Putamen (tissue), 1 donor: ENCODE results near the gene EID2.

Experiments
- DNase-seq: peaks from one replicate; pipeline ENCODE4 v3.0.0-alpha.2; 2016; ENCODE audit warnings: low spot score

Gene EID2

DNA sequence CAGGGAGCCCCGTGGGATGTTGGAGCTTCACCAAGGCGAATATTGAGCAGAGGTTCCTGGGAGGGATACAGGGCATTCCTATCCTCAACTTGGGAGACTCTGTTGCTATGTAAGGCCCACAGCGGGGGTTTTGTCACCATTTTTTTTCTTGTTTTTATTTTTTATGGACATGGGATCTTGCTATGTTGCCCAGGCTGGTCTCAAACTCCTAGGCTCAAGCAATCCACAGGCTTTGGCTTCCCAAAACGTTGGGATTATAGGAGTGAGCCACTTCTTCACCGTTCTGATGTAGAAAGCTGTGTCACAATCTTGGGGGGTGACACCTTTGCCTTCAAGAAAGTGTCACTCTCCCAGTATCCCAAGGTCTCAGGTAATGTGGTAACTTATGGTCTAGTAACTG is 38.6 kb downstream of the EID2 start:
- no peak for DNase-seq

DNA sequence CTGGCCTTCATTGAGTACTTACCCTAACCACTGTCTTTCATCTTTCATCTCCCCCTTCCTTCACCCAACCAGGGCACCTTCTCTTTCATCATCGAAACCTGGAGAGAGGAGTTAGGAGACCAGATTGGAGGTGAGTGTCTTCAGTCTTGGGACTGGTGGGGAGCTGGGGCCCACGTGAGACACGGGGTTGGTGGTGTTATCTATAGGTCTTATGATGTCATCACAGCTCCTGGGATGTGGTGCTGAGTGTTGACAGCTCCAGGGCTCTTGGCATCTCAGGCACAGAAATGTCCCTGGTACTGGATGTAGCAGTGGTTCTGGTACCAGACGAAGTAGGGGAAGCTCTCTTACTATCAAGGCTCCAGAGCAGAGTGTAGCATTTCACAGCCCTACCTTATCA is 39.4 kb downstream of the EID2 start:
- DNase-seq, result no peak

GRCh38 chr19:39499932-39500331 is 40.0 kb downstream of the EID2 start:
- DNase-seq, result no peak

DNA sequence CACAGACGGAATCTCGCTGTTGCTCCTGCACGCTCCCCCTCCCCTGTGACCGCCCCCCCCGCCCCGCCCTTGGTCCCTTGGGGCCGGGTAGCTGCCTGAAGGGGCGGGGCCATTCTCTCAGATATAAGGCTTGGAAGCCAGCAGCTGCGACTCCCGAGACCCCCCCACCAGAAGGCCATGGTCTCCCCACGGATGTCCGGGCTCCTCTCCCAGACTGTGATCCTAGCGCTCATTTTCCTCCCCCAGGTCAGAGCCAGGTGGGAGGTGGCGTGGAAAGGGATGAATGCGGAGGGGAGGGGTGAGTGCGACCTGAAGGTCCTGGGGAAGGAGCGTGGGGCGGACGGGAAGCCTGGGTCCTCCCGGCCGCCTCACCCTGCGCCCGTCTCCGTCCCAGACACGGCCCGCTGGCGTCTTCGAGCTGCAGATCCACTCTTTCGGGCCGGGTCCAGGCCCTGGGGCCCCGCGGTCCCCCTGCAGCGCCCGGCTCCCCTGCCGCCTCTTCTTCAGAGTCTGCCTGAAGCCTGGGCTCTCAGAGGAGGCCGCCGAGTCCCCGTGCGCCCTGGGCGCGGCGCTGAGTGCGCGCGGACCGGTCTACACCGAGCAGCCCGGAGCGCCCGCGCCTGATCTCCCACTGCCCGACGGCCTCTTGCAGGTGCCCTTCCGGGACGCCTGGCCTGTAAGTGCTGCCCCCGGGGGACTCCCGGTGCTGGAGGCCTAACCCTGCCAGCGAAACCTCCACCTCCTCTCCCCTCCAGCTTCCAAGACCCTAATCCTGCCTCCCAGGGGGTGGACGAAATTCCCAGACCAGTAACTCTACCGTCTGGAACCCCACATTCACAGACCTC is 40.9 kb downstream of the EID2 start, which contains the start of gene DLL3:
DLL3 (plus strand) TSS at position 150 of the 845 bp plus-strand sequence; CDS start at position 178, 28 bp downstream.
- no peak for DNase-seq

GRCh38 chr19:39497996-39498797 is 41.8 kb downstream of the EID2 start:
- DNase-seq, result no peak

DNA sequence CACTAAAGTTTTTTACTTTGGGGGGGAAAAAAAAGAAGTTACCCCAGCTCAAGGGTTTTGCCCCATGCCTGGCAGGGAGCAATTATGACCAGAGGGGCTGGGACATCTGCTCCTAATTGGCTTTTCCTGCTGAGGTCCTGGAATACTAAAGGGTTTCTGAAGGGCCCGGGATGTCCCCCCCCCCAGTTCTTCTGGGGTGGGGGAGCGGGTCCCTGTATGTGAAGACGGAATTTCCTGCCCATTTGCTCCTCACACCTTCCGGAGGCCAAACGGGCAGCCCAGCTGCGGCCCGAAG is 42.3 kb downstream of the EID2 start:
- no peak for DNase-seq

- DNase-seq, result no peak
These were observed 43.9 kb downstream of the EID2 start for GRCh38 chr19:39496063-39496462.

- no peak for DNase-seq
These were observed 45.3 kb downstream of the EID2 start for GRCh38 chr19:39494661-39495060.

- DNase-seq, result no peak
These were observed 47.2 kb downstream of the EID2 start for GRCh38 chr19:39492788-39493187.

DNA sequence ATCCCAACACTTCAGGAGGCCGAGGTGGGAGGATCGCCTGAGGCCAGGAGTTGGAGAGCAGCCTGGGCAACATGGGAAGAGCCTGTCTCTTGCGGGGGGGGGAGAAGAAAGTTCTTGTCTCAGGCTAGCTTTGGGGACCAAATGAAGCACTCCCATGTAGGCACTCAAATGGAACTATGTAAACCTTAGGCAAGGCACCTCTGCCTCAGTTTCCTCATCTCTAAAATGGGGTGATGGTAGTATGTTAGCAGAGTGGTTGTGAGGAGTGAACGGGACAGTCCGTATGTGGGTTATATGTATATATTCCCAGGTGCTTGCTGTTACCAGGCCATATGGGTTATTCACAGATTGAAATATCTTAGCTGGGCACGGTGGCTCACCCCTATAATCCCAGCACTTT is 47.7 kb downstream of the EID2 start:
- DNase-seq, result no peak

- no peak for DNase-seq
These were observed 50.2 kb downstream of the EID2 start for GRCh38 chr19:39489756-39490155.
